DOHH2 (cell line): ENCODE measurements around the gene HNRNPUL1.
A peak's percentile ranks its signal among the peaks of the same experiment; 100 is the strongest.

Experiments
- H3F3A ChIP-seq: fragments of 200-600 bp; sonication (generic), shearing (Covaris generic); 2 replicates; pipeline ENCODE4 v1.6.0; 2016; ENCODE audit warnings: antibody characterized with exemption, mild to moderate bottlenecking; ENCODE audit not compliant: control insufficient read depth, insufficient read depth
- H3K27ac ChIP-seq: fragments of 200-600 bp; sonication (generic); 2 replicates; pipeline ENCODE4 v1.5.1; 2014; ENCODE audit warnings: low read depth, mild to moderate bottlenecking, low read length, moderate library complexity
- H3K27me3 ChIP-seq: fragments of 200-600 bp; sonication (generic); 2 replicates; pipeline ENCODE4 v1.6.1; 2014; ENCODE audit warnings: mild to moderate bottlenecking, low read length, mixed read lengths; ENCODE audit not compliant: control insufficient read depth
- H3K36me3 ChIP-seq: fragments of 200-600 bp; sonication (generic); 2 replicates; pipeline ENCODE4 v1.6.1; 2014; ENCODE audit warnings: mild to moderate bottlenecking, low read length, moderate library complexity, mixed read lengths; ENCODE audit not compliant: control insufficient read depth
- H3K4me1 ChIP-seq: fragments of 200-600 bp; sonication (generic); 2 replicates; pipeline ENCODE4 v1.6.1; 2014; ENCODE audit warnings: mild to moderate bottlenecking, low read length, mixed read lengths; ENCODE audit not compliant: control insufficient read depth
- H3K4me2 ChIP-seq: fragments of 200-600 bp; sonication (generic); 2 replicates; pipeline ENCODE4 v1.6.0; 2014; ENCODE audit warnings: mild to moderate bottlenecking, low read length, moderate library complexity
- H3K4me3 ChIP-seq: fragments of 200-600 bp; sonication (generic); 2 replicates; pipeline ENCODE4 v1.5.1; 2014; ENCODE audit warnings: mild to moderate bottlenecking, low read length, mixed read lengths
- H3K79me2 ChIP-seq: fragments of 200-600 bp; sonication (generic); 2 replicates; pipeline ENCODE4 v1.6.1; 2014; ENCODE audit warnings: mild to moderate bottlenecking, low read length, mixed read lengths; ENCODE audit not compliant: control insufficient read depth
- H3K9me2 ChIP-seq: fragments of 200-600 bp; sonication (generic); replicated peaks from 2 replicates; pipeline ENCODE4 v1.6.1; 2014; ENCODE audit warnings: mild to moderate bottlenecking, low read length, mixed read lengths; ENCODE audit not compliant: control insufficient read depth
- H3K9me3 ChIP-seq: fragments of 200-600 bp; sonication (generic); 2 replicates; pipeline ENCODE4 v1.6.1; 2014; ENCODE audit warnings: antibody characterized with exemption, low read length, mixed read lengths; ENCODE audit not compliant: control insufficient read depth, insufficient read depth
- H4K20me1 ChIP-seq: fragments of 200-600 bp; sonication (generic); 2 replicates; pipeline ENCODE4 v1.6.0; 2014; ENCODE audit warnings: low read depth, mild to moderate bottlenecking, antibody characterized with exemption, low read length, moderate library complexity; ENCODE audit not compliant: control insufficient read depth, insufficient read depth
- EZH2phosphoT487 ChIP-seq: fragments of 200-600 bp; sonication (generic); IDR thresholded peaks from 2 replicates; pipeline ENCODE4 v1.6.1; 2017; ENCODE audit warnings: borderline replicate concordance, mild to moderate bottlenecking, antibody characterized with exemption, low read length, moderate library complexity, mixed read lengths
- TF ChIP-seq, protein P1 (sequence below): fragments of 200-600 bp; sonication (generic); IDR thresholded peaks from one replicate; pipeline ENCODE4 v1.5.1; 2014; ENCODE audit warnings: antibody characterized with exemption, mild to moderate bottlenecking, low read depth, low read length; ENCODE audit not compliant: poor library complexity, severe bottlenecking

HNRNPUL1 gene

DNA sequence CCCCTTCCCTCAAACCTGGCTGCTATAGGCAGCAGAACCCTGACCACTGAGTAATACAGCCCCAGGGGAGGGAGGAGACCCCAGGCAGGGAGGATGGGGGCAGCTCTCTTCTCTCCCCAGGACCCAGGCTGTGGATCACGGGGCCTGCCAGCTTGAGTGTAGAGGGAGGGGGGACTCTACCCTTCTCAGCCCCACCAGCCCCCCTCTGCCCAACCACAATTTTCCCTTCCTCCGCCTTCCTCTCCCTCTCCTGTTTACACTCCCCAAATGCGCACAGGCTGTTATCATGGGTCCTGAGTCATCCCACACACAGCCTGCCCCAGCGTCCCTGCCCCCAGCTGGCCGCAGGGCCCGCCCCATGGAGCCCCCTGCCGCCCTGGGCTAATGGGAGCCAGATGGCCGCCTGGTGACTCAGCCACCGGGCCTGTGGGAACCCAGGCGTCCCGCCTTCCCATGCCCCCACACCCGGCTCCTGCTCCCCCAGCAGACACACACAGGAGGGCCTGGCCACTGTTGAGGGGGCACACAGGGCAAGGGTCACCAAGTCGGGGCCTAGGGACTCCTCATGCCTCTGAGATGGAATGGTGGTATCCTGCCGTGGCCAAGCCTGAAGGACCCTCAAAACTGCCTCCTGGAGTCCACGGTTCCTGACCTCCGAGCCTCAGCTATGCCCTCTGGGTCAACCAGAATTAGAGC lies 59.4 kb downstream of the HNRNPUL1 start:
- peaks cover 69% of the 10 kb centered on the region for H3K36me3 ChIP-seq
- TF ChIP-seq EZH2phosphoT487, result no peak
- H3K4me3 ChIP-seq, result no peak overlapping the region
- peaks cover 45% of the 10 kb centered on the region for H3K4me1 ChIP-seq
- peaks cover 20% of the 10 kb centered on the region for H3K79me2 ChIP-seq
- 0 out of 2 replicates have a peak, but pooled peaks cover 4% of the 10 kb centered on the region for H4K20me1 ChIP-seq
- no peaks in the 10 kb centered on the region for H3K9me2 ChIP-seq
- peaks cover 36% of the 10 kb centered on the region for H3F3A ChIP-seq
- no peaks in the 10 kb centered on the region for H3K9me3 ChIP-seq
- H3K27me3 ChIP-seq, result no peaks in the 10 kb centered on the region
- H3K4me2 ChIP-seq, result no peak overlapping the region
- 0 out of 2 replicates have a peak overlapping the region, but pooled peaks have one; percentile 4 for H3K27ac ChIP-seq

DNA sequence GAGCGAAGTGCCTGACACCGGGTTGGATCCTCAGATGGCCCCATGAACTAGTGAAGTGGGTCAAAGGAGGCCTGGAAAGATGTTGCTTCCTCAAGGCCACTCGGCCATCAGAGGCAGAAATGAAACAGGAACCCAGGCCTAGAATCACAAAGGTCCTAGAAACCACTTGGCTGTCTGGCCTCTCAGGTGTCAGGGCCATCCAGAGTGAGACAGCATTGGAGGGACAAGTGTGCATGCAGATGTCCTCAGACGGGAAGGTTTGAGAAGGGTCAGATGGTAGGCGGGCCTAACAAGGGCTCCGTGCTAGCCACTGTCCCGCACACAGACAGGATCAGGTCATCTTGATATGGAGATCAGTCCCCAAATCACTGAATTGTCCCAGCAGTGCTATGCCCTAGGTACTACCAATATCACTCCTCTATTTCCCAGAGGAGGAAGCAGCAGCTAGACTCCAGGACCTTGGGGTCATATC lies 60.1 kb downstream of the HNRNPUL1 start:
- H3K27ac ChIP-seq, result peak overlapping the region; percentile 96; the same call in 1 of the 2 replicates
- H3K4me1 ChIP-seq, result peaks cover 52% of the 10 kb centered on the region
- TF ChIP-seq, protein P1, sequence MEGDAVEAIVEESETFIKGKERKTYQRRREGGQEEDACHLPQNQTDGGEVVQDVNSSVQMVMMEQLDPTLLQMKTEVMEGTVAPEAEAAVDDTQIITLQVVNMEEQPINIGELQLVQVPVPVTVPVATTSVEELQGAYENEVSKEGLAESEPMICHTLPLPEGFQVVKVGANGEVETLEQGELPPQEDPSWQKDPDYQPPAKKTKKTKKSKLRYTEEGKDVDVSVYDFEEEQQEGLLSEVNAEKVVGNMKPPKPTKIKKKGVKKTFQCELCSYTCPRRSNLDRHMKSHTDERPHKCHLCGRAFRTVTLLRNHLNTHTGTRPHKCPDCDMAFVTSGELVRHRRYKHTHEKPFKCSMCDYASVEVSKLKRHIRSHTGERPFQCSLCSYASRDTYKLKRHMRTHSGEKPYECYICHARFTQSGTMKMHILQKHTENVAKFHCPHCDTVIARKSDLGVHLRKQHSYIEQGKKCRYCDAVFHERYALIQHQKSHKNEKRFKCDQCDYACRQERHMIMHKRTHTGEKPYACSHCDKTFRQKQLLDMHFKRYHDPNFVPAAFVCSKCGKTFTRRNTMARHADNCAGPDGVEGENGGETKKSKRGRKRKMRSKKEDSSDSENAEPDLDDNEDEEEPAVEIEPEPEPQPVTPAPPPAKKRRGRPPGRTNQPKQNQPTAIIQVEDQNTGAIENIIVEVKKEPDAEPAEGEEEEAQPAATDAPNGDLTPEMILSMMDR, result no peak
- TF ChIP-seq EZH2phosphoT487, result no peak
- 0 out of 2 replicates have a peak, but pooled peaks cover 4% of the 10 kb centered on the region for H4K20me1 ChIP-seq
- H3K9me3 ChIP-seq, result no peaks in the 10 kb centered on the region
- H3K79me2 ChIP-seq, result peaks cover 20% of the 10 kb centered on the region
- H3K9me2 ChIP-seq, result no peaks in the 10 kb centered on the region
- H3K36me3 ChIP-seq, result peaks cover 65% of the 10 kb centered on the region
- H3K4me3 ChIP-seq, result no peak overlapping the region
- H3F3A ChIP-seq, result peaks cover 42% of the 10 kb centered on the region
- H3K4me2 ChIP-seq, result no peak overlapping the region
- H3K27me3 ChIP-seq, result no peaks in the 10 kb centered on the region

DNA sequence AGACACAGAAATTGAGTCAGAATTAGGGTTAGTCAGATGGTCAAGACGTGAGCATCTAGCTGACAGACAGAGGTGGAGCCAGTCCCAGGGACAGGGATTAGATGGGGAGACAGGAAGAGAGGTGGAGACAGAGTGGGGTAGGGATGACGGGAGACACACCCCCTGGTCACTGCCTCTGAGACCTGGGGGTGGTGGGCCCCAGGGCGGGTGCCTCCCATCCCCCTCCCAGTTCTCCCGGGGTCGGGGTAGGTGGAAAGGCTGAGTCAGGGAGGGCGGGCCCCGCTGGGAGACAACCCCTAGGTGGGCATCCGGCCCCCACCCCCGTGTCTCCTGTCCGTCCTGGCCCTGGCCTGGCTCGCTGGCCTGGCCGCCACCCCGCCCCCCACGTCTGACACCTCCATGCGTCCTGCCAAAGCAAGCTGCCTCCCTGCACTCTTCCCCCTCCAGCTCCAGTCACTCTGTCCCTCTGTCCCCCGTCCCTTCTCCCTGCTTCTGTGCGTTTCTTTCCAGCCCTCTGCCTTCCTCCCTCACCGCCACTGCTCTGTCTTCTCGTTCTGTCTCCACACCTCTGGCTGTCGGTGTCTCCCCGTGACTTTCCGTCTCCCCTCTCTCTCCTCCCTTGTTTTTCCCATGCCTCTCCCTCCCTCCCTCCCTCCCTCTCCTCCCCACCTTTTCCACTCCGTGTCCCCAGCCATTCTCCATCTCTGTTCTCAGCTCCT lies 60.9 kb downstream of the HNRNPUL1 start:
- Histone ChIP-seq H3K36me3 (peaks cover 59% of the 10 kb centered on the region), H3K27ac (peak overlapping the region; percentile 96), H3K4me1 (peaks cover 59% of the 10 kb centered on the region), H3F3A (peaks cover 46% of the 10 kb centered on the region), H3K4me3 (no peak overlapping the region), H3K4me2 (no peak overlapping the region), H3K27me3 (no peaks in the 10 kb centered on the region), H3K9me2 (no peaks in the 10 kb centered on the region), H3K79me2 (peaks cover 20% of the 10 kb centered on the region), H3K9me3 (no peaks in the 10 kb centered on the region), H4K20me1 (0 out of 2 replicates have a peak, but pooled peaks cover 4% of the 10 kb centered on the region)
- TF ChIP-seq EZH2phosphoT487, result no peak
- TF ChIP-seq, protein P1, result no peak

DNA sequence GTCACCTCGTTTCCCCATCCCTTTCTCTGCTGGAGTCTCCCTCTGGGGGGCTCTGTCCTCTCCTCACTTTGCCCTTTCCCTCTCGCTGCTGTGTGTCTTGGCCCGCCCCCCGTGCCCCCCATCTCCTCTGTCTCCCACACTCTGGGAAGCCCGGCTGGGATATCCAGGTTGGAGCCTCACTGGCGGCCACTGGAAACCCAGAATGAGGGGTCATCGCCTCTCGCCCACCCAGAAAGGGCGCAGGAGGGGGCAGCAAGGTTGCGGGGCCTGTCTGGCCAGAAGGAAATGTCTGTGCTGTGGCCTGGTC lies 61.4 kb downstream of the HNRNPUL1 start:
- peak overlapping the region; percentile 99 for H3K4me2 ChIP-seq

More for the DNA sequence above, 61.4 kb downstream of the HNRNPUL1 start:
- Histone ChIP-seq H3K36me3 (peaks cover 60% of the 10 kb centered on the region), H3F3A (peaks cover 51% of the 10 kb centered on the region), H3K9me3 (no peaks in the 10 kb centered on the region), H4K20me1 (0 out of 2 replicates have a peak, but pooled peaks cover 4% of the 10 kb centered on the region), H3K4me1 (peaks cover 64% of the 10 kb centered on the region), H3K27ac (peak overlapping the region; percentile 96), H3K79me2 (peaks cover 20% of the 10 kb centered on the region), H3K4me3 (no peak overlapping the region), H3K9me2 (no peaks in the 10 kb centered on the region), H3K27me3 (no peaks in the 10 kb centered on the region)
- no peak for TF ChIP-seq EZH2phosphoT487
- TF ChIP-seq, protein P1, result no peak
